GM18907 (cell line): ENCODE measurements around the gene FOSB.

Source experiments
- ATAC-seq: cut with Tn5 transposase; IDR thresholded peaks from one replicate; pipeline ENCODE4 v1.9.1; 2021; ENCODE audit warnings: mild to moderate bottlenecking, moderate library complexity; ENCODE audit not compliant: unreplicated experiment

The FOSB gene

DNA sequence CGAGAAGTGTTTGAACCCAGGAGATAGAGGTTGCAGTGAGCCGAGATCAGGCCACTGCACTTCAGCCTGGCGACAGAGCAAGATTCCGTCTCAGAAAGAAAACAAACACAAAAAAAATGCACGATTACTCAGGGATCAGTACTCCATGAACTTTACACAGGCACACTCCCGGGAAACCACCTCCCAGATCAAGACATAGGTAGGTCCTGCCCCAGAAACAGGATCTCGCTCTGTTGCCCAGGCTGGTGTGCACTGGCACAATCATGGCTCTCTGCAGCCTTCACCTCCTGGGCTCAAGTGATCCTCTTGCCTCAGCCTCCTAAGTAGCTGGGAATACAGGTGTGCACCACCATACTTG, 50.7 kb downstream of the FOSB start:
- no peak for ATAC-seq

DNA sequence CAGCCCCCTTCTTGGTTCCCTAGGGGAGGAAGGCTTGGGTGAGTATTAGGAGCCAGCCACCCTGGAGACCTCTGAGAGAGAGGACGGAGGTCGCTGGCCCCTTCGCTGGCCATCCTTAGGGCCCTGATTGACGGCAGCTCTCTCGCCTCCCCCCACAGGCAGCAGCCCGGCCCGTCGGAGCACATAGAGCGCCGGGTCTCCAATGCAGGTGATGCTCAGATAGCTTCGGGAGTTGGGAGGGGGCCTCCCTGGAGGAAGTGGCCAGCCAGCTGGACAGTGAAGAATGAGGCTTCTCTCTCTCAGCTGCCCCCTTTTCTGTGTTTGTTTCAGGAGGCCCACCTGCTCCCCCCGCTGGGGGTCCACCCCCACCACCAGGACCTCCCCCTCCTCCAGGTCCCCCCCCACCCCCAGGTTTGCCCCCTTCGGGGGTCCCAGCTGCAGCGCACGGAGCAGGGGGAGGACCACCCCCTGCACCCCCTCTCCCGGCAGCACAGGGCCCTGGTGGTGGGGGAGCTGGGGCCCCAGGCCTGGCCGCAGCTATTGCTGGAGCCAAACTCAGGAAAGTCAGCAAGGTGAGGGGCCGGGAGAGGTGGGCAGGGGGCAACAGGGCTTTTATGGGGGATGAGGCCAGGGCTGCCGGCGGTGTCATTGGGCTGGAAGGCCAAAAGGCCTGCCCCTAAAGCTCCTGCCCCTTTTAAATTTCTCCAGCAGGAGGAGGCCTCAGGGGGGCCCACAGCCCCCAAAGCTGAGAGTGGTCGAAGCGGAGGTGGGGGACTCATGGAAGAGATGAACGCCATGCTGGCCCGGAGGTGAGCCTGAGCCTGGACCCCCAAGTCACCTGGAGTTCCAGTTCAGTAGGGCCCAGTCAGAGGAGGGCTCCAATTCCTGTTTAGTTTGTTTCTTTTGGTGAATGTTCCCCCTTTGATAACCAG, 54.5 kb downstream of the FOSB start:
- ATAC-seq = no peak

DNA sequence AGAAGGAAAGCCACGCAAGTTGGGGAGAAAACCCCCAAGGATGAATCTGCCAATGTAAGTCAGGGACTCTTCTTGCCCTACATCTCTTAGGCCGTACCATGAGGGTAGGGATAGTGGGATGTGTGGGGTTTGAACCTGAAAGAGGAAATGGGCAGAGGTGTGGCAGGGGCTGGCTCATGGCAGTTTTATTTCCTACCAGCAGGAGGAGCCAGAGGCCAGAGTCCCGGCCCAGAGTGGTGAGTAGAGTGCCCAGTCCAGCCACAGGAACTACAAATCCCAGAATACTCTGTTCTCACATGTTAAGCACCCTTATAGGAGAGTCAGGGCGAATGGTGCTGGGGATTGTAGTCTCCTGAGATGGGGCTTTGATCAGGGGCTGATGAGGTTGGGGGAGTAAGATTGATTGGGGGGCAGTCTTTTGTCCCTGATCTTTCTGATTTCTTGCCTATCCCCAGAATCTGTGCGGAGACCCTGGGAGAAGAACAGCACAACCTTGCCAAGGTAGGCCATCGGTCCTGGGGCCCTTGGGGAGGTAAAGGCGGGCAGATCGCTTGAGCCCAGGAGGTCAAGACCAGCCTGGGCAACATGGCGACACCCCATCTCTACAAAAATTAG, 56.0 kb downstream of the FOSB start:
- ATAC-seq = peak; percentile 67

DNA sequence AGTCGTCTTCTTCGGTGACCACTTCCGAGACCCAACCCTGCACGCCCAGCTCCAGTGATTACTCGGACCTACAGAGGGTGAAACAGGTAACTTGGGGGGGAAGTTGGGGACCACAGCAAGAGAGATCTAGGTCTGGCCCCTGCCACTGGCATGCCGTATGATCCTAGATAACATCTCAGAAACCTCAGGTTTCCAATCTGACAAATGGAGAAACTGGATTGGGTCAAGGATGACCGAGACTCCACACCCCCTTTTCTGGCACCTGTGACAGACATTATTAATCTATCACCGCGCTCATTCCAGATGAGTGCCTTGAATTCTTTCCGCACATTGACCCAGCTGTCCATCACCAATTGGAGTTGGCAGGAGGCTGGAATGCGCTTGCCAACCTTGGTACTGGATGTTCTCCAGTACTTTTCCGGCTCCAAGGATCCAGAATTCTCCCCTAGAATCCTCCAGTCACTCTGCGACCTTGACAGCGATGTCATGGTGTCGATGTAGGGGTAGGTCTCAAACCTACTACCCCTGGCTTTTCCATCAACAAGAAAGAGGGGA, 56.9 kb downstream of the FOSB start:
- no peak for ATAC-seq
